PC-3 (cell line): ENCODE data around the gene IST1.

ENCODE experiments used
- EZH2 ChIP-seq: fragments of 300-600 bp; sonication (generic); IDR thresholded peaks from one replicate; pipeline ENCODE4 v1.6.1; 2017; ENCODE audit warnings: antibody characterized with exemption, mild to moderate bottlenecking, low read length; ENCODE audit not compliant: unreplicated experiment
- EZH2phosphoT487 ChIP-seq: fragments of 300-600 bp; sonication (generic); IDR thresholded peaks from 2 replicates; pipeline ENCODE4 v1.6.1; 2018; ENCODE audit warnings: mild to moderate bottlenecking, antibody characterized with exemption, low read length, borderline replicate concordance
- TF ChIP-seq, protein P1 (sequence below): fragments of 300-600 bp; sonication (generic); conservative IDR thresholded peaks from 2 replicates; pipeline ENCODE4 v1.5.1; 2017; ENCODE audit warnings: antibody characterized with exemption, low read depth, mild to moderate bottlenecking, low read length

GRCh38 chr16:71943887-71944286 lies 48.6 kb downstream of the IST1 start:
- TF ChIP-seq EZH2 (no peak), EZH2phosphoT487 (no peak)
- TF ChIP-seq, protein P1, sequence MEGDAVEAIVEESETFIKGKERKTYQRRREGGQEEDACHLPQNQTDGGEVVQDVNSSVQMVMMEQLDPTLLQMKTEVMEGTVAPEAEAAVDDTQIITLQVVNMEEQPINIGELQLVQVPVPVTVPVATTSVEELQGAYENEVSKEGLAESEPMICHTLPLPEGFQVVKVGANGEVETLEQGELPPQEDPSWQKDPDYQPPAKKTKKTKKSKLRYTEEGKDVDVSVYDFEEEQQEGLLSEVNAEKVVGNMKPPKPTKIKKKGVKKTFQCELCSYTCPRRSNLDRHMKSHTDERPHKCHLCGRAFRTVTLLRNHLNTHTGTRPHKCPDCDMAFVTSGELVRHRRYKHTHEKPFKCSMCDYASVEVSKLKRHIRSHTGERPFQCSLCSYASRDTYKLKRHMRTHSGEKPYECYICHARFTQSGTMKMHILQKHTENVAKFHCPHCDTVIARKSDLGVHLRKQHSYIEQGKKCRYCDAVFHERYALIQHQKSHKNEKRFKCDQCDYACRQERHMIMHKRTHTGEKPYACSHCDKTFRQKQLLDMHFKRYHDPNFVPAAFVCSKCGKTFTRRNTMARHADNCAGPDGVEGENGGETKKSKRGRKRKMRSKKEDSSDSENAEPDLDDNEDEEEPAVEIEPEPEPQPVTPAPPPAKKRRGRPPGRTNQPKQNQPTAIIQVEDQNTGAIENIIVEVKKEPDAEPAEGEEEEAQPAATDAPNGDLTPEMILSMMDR, result no peak
